Measurements from ENCODE around the gene SLC12A1. TPM values are rescaled to one million over a fixed set of nuclear protein-coding genes. Genes with fewer than 3 reads are reported as not detected.
A peak's percentile ranks its signal among the peaks of the same experiment; 100 is the strongest.

The SLC12A1 gene
- total and polyA plus RNA-seq, 2 experiments from 2014 or later, result 0.57 to 0.59 TPM

DNA sequence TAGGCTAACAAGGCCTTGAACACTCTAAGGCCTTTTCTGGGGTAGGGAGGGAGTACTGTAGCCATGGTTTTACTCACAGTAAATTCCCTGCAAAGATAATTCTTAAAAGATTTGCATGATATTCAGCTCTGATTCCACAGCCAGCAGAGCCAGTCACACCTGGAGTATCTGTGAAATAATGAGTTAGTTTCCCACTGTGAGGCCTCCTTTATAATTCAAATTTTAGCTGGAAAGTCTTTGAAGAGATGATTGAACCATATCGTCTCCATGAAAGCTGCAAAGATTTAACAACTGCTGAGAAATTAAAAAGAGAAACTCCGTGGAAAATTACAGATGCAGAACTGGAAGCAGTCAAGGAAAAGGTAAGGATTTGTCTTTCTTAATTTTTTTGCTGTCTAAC lies 92.8 kb downstream of the SLC12A1 start:
- Histone ChIP-seq H3K27me3 (ENCODE audit: insufficient read depth) (no peaks in the 10 kb centered on the region), H3K79me2 (replicated peaks; ENCODE audit: insufficient read depth) (no peaks in the 10 kb centered on the region), H3K4me2 (peak overlapping the region; percentile 3), H4K20me1 (replicated peaks; ENCODE audit: insufficient read depth) (no peaks in the 10 kb centered on the region), H3F3A (replicated peaks; ENCODE audit: low read depth) (no peaks in the 10 kb centered on the region), H3K4me1 (ENCODE audit: insufficient read depth) (peaks cover 33% of the 10 kb centered on the region), H3K9me2 (ENCODE audit: insufficient read depth) (no peaks in the 10 kb centered on the region; the same call in 1 of the 2 replicates), H3K36me3 (ENCODE audit: insufficient read depth) (no peaks in the 10 kb centered on the region), H3K27ac (ENCODE audit: low read depth) (peak overlapping the region; percentile 27), H3K4me3 (peak overlapping the region; percentile 4), H2AFZ (no peak overlapping the region)
- Mint-ChIP-seq H3K4me1 (peaks cover 46% of the 10 kb centered on the region), H3K27ac (peak overlapping the region; percentile 84), H3K9me3 (no peaks in the 10 kb centered on the region; the same call in 2 of the 3 replicates), H3K36me3 (ENCODE audit: low read depth) (peaks cover 2% of the 10 kb centered on the region; the same call in 2 of the 3 replicates), H3K27me3 (ENCODE audit: insufficient read depth, low read depth, poor library complexity) (no peaks in the 10 kb centered on the region), H3K4me3 (peak overlapping the region; percentile 47; the same call in 2 of the 3 replicates)
- TF ChIP-seq, protein P1, sequence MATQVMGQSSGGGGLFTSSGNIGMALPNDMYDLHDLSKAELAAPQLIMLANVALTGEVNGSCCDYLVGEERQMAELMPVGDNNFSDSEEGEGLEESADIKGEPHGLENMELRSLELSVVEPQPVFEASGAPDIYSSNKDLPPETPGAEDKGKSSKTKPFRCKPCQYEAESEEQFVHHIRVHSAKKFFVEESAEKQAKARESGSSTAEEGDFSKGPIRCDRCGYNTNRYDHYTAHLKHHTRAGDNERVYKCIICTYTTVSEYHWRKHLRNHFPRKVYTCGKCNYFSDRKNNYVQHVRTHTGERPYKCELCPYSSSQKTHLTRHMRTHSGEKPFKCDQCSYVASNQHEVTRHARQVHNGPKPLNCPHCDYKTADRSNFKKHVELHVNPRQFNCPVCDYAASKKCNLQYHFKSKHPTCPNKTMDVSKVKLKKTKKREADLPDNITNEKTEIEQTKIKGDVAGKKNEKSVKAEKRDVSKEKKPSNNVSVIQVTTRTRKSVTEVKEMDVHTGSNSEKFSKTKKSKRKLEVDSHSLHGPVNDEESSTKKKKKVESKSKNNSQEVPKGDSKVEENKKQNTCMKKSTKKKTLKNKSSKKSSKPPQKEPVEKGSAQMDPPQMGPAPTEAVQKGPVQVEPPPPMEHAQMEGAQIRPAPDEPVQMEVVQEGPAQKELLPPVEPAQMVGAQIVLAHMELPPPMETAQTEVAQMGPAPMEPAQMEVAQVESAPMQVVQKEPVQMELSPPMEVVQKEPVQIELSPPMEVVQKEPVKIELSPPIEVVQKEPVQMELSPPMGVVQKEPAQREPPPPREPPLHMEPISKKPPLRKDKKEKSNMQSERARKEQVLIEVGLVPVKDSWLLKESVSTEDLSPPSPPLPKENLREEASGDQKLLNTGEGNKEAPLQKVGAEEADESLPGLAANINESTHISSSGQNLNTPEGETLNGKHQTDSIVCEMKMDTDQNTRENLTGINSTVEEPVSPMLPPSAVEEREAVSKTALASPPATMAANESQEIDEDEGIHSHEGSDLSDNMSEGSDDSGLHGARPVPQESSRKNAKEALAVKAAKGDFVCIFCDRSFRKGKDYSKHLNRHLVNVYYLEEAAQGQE (IDR thresholded peaks at IDR 0.05; ENCODE audit: unreplicated experiment), result no peak
- TF ChIP-seq NANOG (IDR thresholded peaks at IDR 0.05; ENCODE audit: borderline replicate concordance), result peak; percentile 90
- peak; percentile 65 for DNase-seq (ENCODE audit: low spot score)
- peak; percentile 57 for ATAC-seq

- no peaks in the 10 kb centered on the region for H4K20me1 ChIP-seq (replicated peaks; ENCODE audit: insufficient read depth)
- no peak overlapping the region for H3K4me3 ChIP-seq
- H3K4me1 Mint-ChIP-seq, result peaks cover 57% of the 10 kb centered on the region
- no peaks in the 10 kb centered on the region; the same call in 1 of the 2 replicates for H3K9me2 ChIP-seq (ENCODE audit: insufficient read depth)
- H3K27me3 ChIP-seq (ENCODE audit: insufficient read depth), result no peaks in the 10 kb centered on the region
- H3K27ac ChIP-seq (ENCODE audit: low read depth), result peak overlapping the region; percentile 27
- H2AFZ ChIP-seq, result no peak overlapping the region
- H3K9me3 Mint-ChIP-seq, result no peaks in the 10 kb centered on the region; the same call in 2 of the 3 replicates
- no peaks in the 10 kb centered on the region for H3K79me2 ChIP-seq (replicated peaks; ENCODE audit: insufficient read depth)
- H3K27me3 Mint-ChIP-seq (ENCODE audit: insufficient read depth, low read depth, poor library complexity), result no peaks in the 10 kb centered on the region
- no peaks in the 10 kb centered on the region for H3F3A ChIP-seq (replicated peaks; ENCODE audit: low read depth)
- H3K4me1 ChIP-seq (ENCODE audit: insufficient read depth), result peaks cover 33% of the 10 kb centered on the region
- H3K4me2 ChIP-seq, result peak overlapping the region; percentile 3
- H3K4me3 Mint-ChIP-seq, result peak overlapping the region; percentile 10; the same call in 1 of the 3 replicates
- H3K36me3 ChIP-seq (ENCODE audit: insufficient read depth), result no peaks in the 10 kb centered on the region
- ATAC-seq, result peak; percentile 71
- H3K36me3 Mint-ChIP-seq (ENCODE audit: low read depth), result peaks cover 2% of the 10 kb centered on the region; the same call in 2 of the 3 replicates
- peak; percentile 45 for DNase-seq (ENCODE audit: low spot score)
- TF ChIP-seq, protein P2, sequence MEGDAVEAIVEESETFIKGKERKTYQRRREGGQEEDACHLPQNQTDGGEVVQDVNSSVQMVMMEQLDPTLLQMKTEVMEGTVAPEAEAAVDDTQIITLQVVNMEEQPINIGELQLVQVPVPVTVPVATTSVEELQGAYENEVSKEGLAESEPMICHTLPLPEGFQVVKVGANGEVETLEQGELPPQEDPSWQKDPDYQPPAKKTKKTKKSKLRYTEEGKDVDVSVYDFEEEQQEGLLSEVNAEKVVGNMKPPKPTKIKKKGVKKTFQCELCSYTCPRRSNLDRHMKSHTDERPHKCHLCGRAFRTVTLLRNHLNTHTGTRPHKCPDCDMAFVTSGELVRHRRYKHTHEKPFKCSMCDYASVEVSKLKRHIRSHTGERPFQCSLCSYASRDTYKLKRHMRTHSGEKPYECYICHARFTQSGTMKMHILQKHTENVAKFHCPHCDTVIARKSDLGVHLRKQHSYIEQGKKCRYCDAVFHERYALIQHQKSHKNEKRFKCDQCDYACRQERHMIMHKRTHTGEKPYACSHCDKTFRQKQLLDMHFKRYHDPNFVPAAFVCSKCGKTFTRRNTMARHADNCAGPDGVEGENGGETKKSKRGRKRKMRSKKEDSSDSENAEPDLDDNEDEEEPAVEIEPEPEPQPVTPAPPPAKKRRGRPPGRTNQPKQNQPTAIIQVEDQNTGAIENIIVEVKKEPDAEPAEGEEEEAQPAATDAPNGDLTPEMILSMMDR (conservative IDR thresholded peaks at IDR 0.05; ENCODE audit: low read depth in 2 of 2), result peak; percentile 35 to 39; a peak in 2 of 4 replicates
- no peak for TF ChIP-seq NANOG (IDR thresholded peaks at IDR 0.05; ENCODE audit: borderline replicate concordance)
- peak overlapping the region; percentile 79 for H3K27ac Mint-ChIP-seq
Measured at GRCh38 chr15:48300038-48300437, 93.9 kb downstream of the SLC12A1 start.

Measured in GM23338 (cell line).